Small intestine (tissue), 7 donors: ENCODE data around the gene GPRC5B. TPM values are rescaled to one million over a fixed set of nuclear protein-coding genes. Genes with fewer than 3 reads are reported as not detected.

Experiments
- DNase-seq, 2 donors: peaks; one replicate each; pipeline versions ENCODE4 v3.0.0 to v3.0.0-alpha.2; 2013
- FAIRE-seq: peaks from 2 replicates; lab custom pipeline; 2012; peaks lifted over from hg19 to GRCh38; lab: Jason Lieb, UNC
- H3K27ac ChIP-seq, 3 donors: one replicate each; pipeline ENCODE4 v1.5.1; 2013; ENCODE audit warnings: low read length in 2 of 3, mild to moderate bottlenecking in 2 of 3, control low read depth in 1 of 3, inconsistent platforms in 1 of 3, low read depth in 1 of 3, moderate library complexity in 1 of 3
- H3K27me3 ChIP-seq, 3 donors: one replicate each; pipeline ENCODE4 v1.6.1; 2013; ENCODE audit warnings: low read length in 3 of 3, inconsistent platforms in 1 of 3; ENCODE audit not compliant: control insufficient read depth in 3 of 3, insufficient read depth in 3 of 3
- H3K36me3 ChIP-seq, 3 donors: one replicate each; pipeline ENCODE4 v1.6.1; 2013; ENCODE audit warnings: low read length in 3 of 3, inconsistent platforms in 1 of 3, low read depth in 1 of 3, mild to moderate bottlenecking in 1 of 3, moderate library complexity in 1 of 3; ENCODE audit not compliant: control insufficient read depth in 3 of 3, insufficient read depth in 2 of 3
- H3K4me1 ChIP-seq, 3 donors: one replicate each; pipeline ENCODE4 v1.6.1; 2013; ENCODE audit warnings: low read length in 2 of 3, inconsistent platforms in 1 of 3, low read depth in 1 of 3, mild to moderate bottlenecking in 1 of 3, moderate library complexity in 1 of 3; ENCODE audit not compliant: control insufficient read depth in 3 of 3, insufficient read depth in 2 of 3
- H3K4me3 ChIP-seq, 3 donors: one replicate each; pipeline ENCODE4 v1.5.1; 2013; ENCODE audit warnings: low read length in 3 of 3, control low read depth in 1 of 3, inconsistent platforms in 1 of 3, low read depth in 1 of 3, mild to moderate bottlenecking in 1 of 3, moderate library complexity in 1 of 3
- H3K9me3 ChIP-seq, 2 donors: one replicate each; pipeline ENCODE4 v1.6.1; 2013; ENCODE audit warnings: low read depth in 1 of 2, low read length in 1 of 2; ENCODE audit not compliant: control insufficient read depth in 2 of 2, insufficient read depth in 1 of 2
- WGBS, 3 donors: extraction: QIAGEN DNeasy Blood & Tissue Kit; methylation state at CpG; one replicate each; pipeline ENCODE4 v1.1.7; 2013; 5-methylcytosine and 5-hydroxymethylcytosine counted together
- polyA plus RNA-seq, 4 donors: library from polyadenylated mRNA; stranded (reverse) in 3 of 4; unstranded in 1 of 4; fragments of 200-250 nt in 3 of 4; fragments of 120-200 nt in 1 of 4; gene quantifications; one replicate each; pipeline versions ENCODE4 v1.2.1 to v1.2.3, GENCODE V29; 2013
- donor health status: healthy with polysubstance abuse.
- donor health status: control.
- donor health status: control.
- donor health status: Bipolar disorder and iron deficiency.
- donor health status: healthy.

GPRC5B gene
- polyA plus RNA-seq, 4 donors, result 0.22 to 44.0 (median 9.2) TPM

DNA sequence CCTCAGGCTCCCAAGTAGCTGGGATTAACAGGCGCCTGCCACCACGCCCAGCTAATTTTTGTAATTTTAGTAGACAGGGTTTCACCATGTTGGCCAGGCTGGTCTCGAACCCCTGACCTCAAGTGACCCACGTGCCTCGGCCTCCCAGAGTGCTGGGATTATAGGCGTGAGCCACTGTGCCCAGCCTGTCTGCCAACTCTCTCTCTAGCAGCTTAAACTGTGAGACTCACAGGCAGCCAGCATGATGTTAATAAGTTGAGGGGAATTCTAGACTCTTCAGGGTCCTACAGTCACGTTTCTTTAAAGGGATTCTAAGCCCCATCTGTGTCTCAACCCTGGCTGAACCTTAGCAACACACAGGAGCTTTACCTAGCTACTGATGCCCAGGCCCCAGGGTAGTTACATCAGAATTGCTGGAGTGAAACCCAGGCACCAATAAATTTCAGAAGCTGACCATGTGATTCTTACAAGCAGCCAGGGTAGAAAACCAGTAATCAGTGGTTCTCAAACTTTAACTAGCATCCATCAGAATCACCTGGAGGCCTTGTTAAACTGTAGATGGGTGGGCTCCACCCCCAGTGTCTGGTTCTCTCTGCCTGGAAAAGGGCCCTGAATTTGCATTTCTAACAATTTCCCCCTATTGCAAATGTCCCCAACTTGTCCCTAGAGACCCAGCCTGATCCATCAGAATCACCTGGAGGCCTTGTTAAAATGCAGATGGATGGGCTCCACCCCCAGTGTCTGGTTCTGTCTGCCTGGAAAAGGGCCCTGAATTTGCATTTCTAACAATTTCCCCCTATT lies 30.7 kb downstream of the GPRC5B start:
- whole genome bisulfite sequencing, 3 donors, result 63 to 68% (median 66%) methylated on average over 7 of the region's 7 CpGs

GRCh38 chr16:19853132-19853741 lies 31.4 kb downstream of the GPRC5B start:
- no peaks in the 10 kb centered on the region for H3K27me3 ChIP-seq
- DNase-seq, result peak in 1 of 2 donors; percentile 24
- FAIRE-seq, result no peak
- H3K4me3 ChIP-seq, result no peak overlapping the region
- H3K36me3 ChIP-seq, result peaks cover 0 to 10% (median 2%) of the 10 kb centered on the region in 3 donors
- no peak overlapping the region for H3K27ac ChIP-seq
- H3K9me3 ChIP-seq, result no peaks in the 10 kb centered on the region
- no peaks in the 10 kb centered on the region for H3K4me1 ChIP-seq
- 68 to 77% (median 71%) methylated on average over 8 of the region's 8 CpGs for WGBS, 3 donors

More for the DNA sequence above, 30.7 kb downstream of the GPRC5B start:
- Histone ChIP-seq H3K27me3 (no peaks in the 10 kb centered on the region), H3K27ac (no peak overlapping the region), H3K4me3 (no peak overlapping the region), H3K36me3 (peaks cover 0 to 17% (median 2%) of the 10 kb centered on the region in 3 donors), H3K9me3 (no peaks in the 10 kb centered on the region), H3K4me1 (no peaks in the 10 kb centered on the region)
- FAIRE-seq (no peak), DNase-seq (no peak)

GRCh38 chr16:19851476-19851875 lies 33.2 kb downstream of the GPRC5B start:
- H3K27me3 ChIP-seq, result no peaks in the 10 kb centered on the region
- no peaks in the 10 kb centered on the region for H3K9me3 ChIP-seq
- H3K27ac ChIP-seq, result no peak overlapping the region
- H3K36me3 ChIP-seq, result peaks cover 0 to 2% (median 0%) of the 10 kb centered on the region in 3 donors
- 81 to 89% (median 85%) methylated on average over 7 of the region's 7 CpGs for WGBS, 3 donors
- no peaks in the 10 kb centered on the region for H3K4me1 ChIP-seq
- DNase-seq, result no peak
- H3K4me3 ChIP-seq, result no peak overlapping the region
- no peak for FAIRE-seq

DNA sequence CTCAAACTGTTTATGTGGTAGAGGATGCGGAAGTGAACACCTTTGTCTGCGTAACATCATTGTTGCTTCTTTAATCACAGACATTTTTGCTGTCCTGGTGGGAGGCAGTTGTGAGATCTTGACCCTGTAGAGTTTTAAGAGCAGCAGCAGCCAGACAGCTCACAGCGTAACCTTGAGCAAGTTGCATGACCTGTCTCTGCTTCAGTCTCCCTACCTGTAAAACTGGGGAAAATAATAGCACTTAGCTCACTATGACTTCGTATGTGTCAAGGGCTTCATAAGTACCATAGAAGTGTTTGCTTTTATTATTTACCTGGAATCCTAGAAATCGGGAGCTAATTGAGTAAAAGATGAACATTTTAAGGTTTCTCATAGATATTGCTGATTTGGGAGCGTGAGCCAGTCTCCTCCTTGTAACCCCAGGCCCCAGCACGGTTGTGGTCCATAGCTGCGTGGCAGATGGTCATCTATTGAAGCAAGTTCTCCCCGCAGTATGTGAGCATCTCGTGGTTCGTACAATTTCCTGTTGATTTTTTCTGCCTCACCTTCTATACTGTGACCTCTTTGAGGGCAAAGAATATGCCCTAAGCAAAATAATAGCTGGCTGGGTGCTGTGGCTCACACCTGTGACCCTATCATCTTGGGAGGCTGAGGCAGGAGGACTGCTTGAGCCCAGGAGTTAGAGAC lies 34.4 kb downstream of the GPRC5B start:
- Histone ChIP-seq H3K27me3 (no peaks in the 10 kb centered on the region), H3K4me1 (no peaks in the 10 kb centered on the region), H3K4me3 (no peak overlapping the region), H3K9me3 (no peaks in the 10 kb centered on the region), H3K27ac (no peak overlapping the region), H3K36me3 (peaks cover 0 to 2% (median 0%) of the 10 kb centered on the region in 3 donors)
- WGBS, 3 donors, result 87 to 93% (median 89%) methylated on average over 11 of the region's 11 CpGs
- DNase-seq (no peak), FAIRE-seq (no peak)

GRCh38 chr16:19848756-19849155 lies 35.9 kb downstream of the GPRC5B start:
- peaks cover 0 to 2% (median 0%) of the 10 kb centered on the region in 3 donors for H3K36me3 ChIP-seq
- no peaks in the 10 kb centered on the region for H3K4me1 ChIP-seq
- no peak overlapping the region for H3K27ac ChIP-seq
- FAIRE-seq (no peak), DNase-seq (no peak)
- no peaks in the 10 kb centered on the region for H3K9me3 ChIP-seq
- H3K27me3 ChIP-seq, result no peaks in the 10 kb centered on the region
- 81 to 92% (median 89%) methylated on average over 3 of the region's 3 CpGs for WGBS, 3 donors
- H3K4me3 ChIP-seq, result no peak overlapping the region

GRCh38 chr16:19846436-19846835 lies 38.2 kb downstream of the GPRC5B start:
- peaks cover 0 to 2% (median 0%) of the 10 kb centered on the region in 3 donors for H3K36me3 ChIP-seq
- H3K4me3 ChIP-seq, result no peak overlapping the region
- no peaks in the 10 kb centered on the region for H3K9me3 ChIP-seq
- H3K27ac ChIP-seq, result no peak overlapping the region
- FAIRE-seq (no peak), DNase-seq (no peak)
- H3K4me1 ChIP-seq, result no peaks in the 10 kb centered on the region
- no peaks in the 10 kb centered on the region for H3K27me3 ChIP-seq
- WGBS, 3 donors, result 80 to 81% (median 81%) methylated on average over 5 of the region's 5 CpGs

DNA sequence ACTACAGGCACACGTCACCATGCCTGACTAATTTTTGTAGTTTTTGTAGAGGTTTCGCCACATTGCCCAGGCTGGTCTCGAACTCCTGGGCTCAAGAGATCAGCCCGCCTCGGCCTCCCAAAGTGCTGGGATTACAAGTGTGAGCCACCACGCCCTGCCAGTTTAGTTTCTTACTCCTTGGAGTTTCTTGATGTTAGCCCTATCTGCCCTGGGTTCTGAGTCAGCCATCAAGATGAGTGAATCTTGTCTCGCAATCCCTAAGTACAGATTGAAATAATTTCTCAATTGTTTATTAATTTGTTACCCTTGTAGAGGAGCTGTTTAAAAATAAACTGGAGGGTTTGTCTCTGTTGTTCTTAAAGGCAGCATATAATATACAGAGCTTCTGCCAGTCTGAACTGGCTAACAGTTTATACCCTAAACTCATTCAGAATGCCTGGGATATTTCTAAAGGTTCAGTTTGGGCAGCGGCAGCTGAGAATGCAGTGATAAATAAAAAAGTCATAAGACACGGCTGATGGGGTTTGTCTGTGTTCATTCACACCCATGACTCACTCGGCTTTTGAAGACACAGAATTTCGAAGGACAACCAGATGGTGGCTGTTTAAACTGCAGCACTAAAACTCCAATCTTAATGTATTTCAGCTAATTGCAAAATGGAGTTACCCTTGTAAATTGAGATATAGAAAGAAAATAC lies 39.6 kb downstream of the GPRC5B start:
- Histone ChIP-seq H3K4me1 (no peaks in the 10 kb centered on the region), H3K4me3 (no peak overlapping the region), H3K27me3 (no peaks in the 10 kb centered on the region), H3K27ac (no peak overlapping the region), H3K36me3 (peaks cover 0 to 2% (median 0%) of the 10 kb centered on the region in 3 donors), H3K9me3 (no peaks in the 10 kb centered on the region)
- DNase-seq (no peak), FAIRE-seq (no peak)
- WGBS, 3 donors, result 79 to 89% (median 86%) methylated on average over 11 of the region's 11 CpGs

DNA sequence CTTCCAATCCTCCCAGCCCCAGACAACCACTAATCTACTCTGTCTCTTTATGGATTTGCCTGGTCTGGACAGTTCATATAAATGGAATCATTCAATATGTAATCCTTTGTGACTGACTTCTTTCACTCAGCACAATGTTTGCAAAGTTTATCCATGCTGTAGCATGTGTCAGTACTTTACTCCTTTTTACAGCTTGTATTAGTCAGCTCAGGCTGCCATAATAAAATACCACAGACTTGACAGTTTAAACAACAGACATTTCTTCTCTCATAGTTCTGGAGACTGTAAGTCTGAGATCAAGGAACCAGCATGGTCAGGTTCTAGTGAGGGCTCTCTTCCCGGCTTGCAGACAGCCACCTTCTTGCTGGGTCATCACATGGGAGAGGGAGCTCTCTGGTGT lies 41.3 kb downstream of the GPRC5B start:
- Histone ChIP-seq H3K4me1 (no peaks in the 10 kb centered on the region), H3K4me3 (no peak overlapping the region), H3K27ac (peak overlapping the region in 1 of 3 donors; percentile 23), H3K36me3 (no peaks in the 10 kb centered on the region), H3K9me3 (no peaks in the 10 kb centered on the region), H3K27me3 (no peaks in the 10 kb centered on the region)
- 87 to 88% (median 88%) methylated on average over 1 of the region's 1 CpG for WGBS, 3 donors
- FAIRE-seq (no peak), DNase-seq (peak; percentile 7 to 32)
